ENCODE data around the gene RAD51C.

RAD51C gene

GRCh38 chr17:58694826-58695225 is 2.4 kb downstream of the RAD51C start:
- H3K9me3 Mint-ChIP-seq: no peaks in the 10 kb centered on the region
- H3K36me3 Mint-ChIP-seq (ENCODE audit: low read depth): peaks cover 36% of the 10 kb centered on the region
- H3K27ac Mint-ChIP-seq: peak overlapping the region; percentile 45
- no peaks in the 10 kb centered on the region for H3K27me3 Mint-ChIP-seq
- peak overlapping the region; percentile 68 for H3K4me3 Mint-ChIP-seq
- H3K4me1 Mint-ChIP-seq (ENCODE audit: low read depth): peaks cover 30% of the 10 kb centered on the region

GRCh38 chr17:58699771-58700170 is 7.4 kb downstream of the RAD51C start:
- H3K36me3 Mint-ChIP-seq (ENCODE audit: low read depth): peaks cover 42% of the 10 kb centered on the region
- peaks cover 7% of the 10 kb centered on the region for H3K4me1 Mint-ChIP-seq (ENCODE audit: low read depth)
- H3K9me3 Mint-ChIP-seq: no peaks in the 10 kb centered on the region
- no peaks in the 10 kb centered on the region for H3K27me3 Mint-ChIP-seq
- no peak overlapping the region for H3K4me3 Mint-ChIP-seq
- no peak overlapping the region for H3K27ac Mint-ChIP-seq

- H3K9me3 Mint-ChIP-seq: no peaks in the 10 kb centered on the region
- H3K4me3 Mint-ChIP-seq: no peak overlapping the region
- H3K27me3 Mint-ChIP-seq: no peaks in the 10 kb centered on the region
- H3K36me3 Mint-ChIP-seq (ENCODE audit: low read depth): peaks cover 41% of the 10 kb centered on the region
- no peak overlapping the region for H3K27ac Mint-ChIP-seq
- peaks cover 8% of the 10 kb centered on the region for H3K4me1 Mint-ChIP-seq (ENCODE audit: low read depth)
Observed at GRCh38 chr17:58702045-58702476, 9.7 kb downstream of the RAD51C start.

GRCh38 chr17:58702708-58703107 is 10.3 kb downstream of the RAD51C start:
- H3K27ac Mint-ChIP-seq: no peak overlapping the region
- peaks cover 45% of the 10 kb centered on the region for H3K36me3 Mint-ChIP-seq (ENCODE audit: low read depth)

GRCh38 chr17:58703137-58703915 is 10.9 kb downstream of the RAD51C start:
- Mint-ChIP-seq H3K27me3 (no peaks in the 10 kb centered on the region), H3K27ac (no peak overlapping the region), H3K36me3 (ENCODE audit: low read depth) (peaks cover 51% of the 10 kb centered on the region), H3K4me3 (no peak overlapping the region), H3K9me3 (no peaks in the 10 kb centered on the region), H3K4me1 (ENCODE audit: low read depth) (peaks cover 8% of the 10 kb centered on the region)

More at GRCh38 chr17:58702708-58703107, 10.3 kb downstream of the RAD51C start:
- Mint-ChIP-seq H3K27me3 (no peaks in the 10 kb centered on the region), H3K4me3 (no peak overlapping the region), H3K4me1 (ENCODE audit: low read depth) (peaks cover 8% of the 10 kb centered on the region), H3K9me3 (no peaks in the 10 kb centered on the region)

- Mint-ChIP-seq H3K9me3 (no peaks in the 10 kb centered on the region), H3K4me3 (no peak overlapping the region), H3K36me3 (ENCODE audit: low read depth) (peaks cover 53% of the 10 kb centered on the region), H3K27me3 (no peaks in the 10 kb centered on the region), H3K27ac (no peak overlapping the region), H3K4me1 (ENCODE audit: low read depth) (peaks cover 8% of the 10 kb centered on the region)
Observed at GRCh38 chr17:58703916-58704286, 11.5 kb downstream of the RAD51C start.

- Mint-ChIP-seq H3K36me3 (ENCODE audit: low read depth) (peaks cover 58% of the 10 kb centered on the region), H3K4me3 (no peak overlapping the region), H3K27me3 (no peaks in the 10 kb centered on the region), H3K27ac (no peak overlapping the region), H3K4me1 (ENCODE audit: low read depth) (peaks cover 8% of the 10 kb centered on the region), H3K9me3 (no peaks in the 10 kb centered on the region)
Observed at GRCh38 chr17:58706351-58707140, 14.1 kb downstream of the RAD51C start.

- no peak overlapping the region for H3K27ac Mint-ChIP-seq
- H3K4me3 Mint-ChIP-seq: no peak overlapping the region
- no peaks in the 10 kb centered on the region for H3K27me3 Mint-ChIP-seq
Observed at GRCh38 chr17:58710948-58711552, 18.6 kb downstream of the RAD51C start.

GRCh38 chr17:58722274-58722673 is 29.9 kb downstream of the RAD51C start:
- Mint-ChIP-seq H3K4me3 (no peak overlapping the region), H3K27me3 (no peaks in the 10 kb centered on the region), H3K9me3 (no peaks in the 10 kb centered on the region), H3K4me1 (ENCODE audit: low read depth) (no peaks in the 10 kb centered on the region), H3K27ac (no peak overlapping the region), H3K36me3 (ENCODE audit: low read depth) (peaks cover 49% of the 10 kb centered on the region)

More at GRCh38 chr17:58710948-58711552, 18.6 kb downstream of the RAD51C start:
- H3K4me1 Mint-ChIP-seq (ENCODE audit: low read depth): peaks cover 8% of the 10 kb centered on the region
- peaks cover 41% of the 10 kb centered on the region for H3K36me3 Mint-ChIP-seq (ENCODE audit: low read depth)
- no peaks in the 10 kb centered on the region for H3K9me3 Mint-ChIP-seq

GRCh38 chr17:58722696-58723095 is 30.3 kb downstream of the RAD51C start:
- Mint-ChIP-seq H3K4me1 (ENCODE audit: low read depth) (no peaks in the 10 kb centered on the region), H3K4me3 (no peak overlapping the region), H3K27ac (no peak overlapping the region), H3K9me3 (no peaks in the 10 kb centered on the region), H3K36me3 (ENCODE audit: low read depth) (peaks cover 47% of the 10 kb centered on the region), H3K27me3 (no peaks in the 10 kb centered on the region)

- Mint-ChIP-seq H3K4me1 (ENCODE audit: low read depth) (no peaks in the 10 kb centered on the region), H3K9me3 (no peaks in the 10 kb centered on the region), H3K36me3 (ENCODE audit: low read depth) (peaks cover 28% of the 10 kb centered on the region), H3K27ac (no peak overlapping the region), H3K4me3 (no peak overlapping the region), H3K27me3 (no peaks in the 10 kb centered on the region)
Observed at GRCh38 chr17:58728798-58729197, 36.4 kb downstream of the RAD51C start.

GRCh38 chr17:58730937-58731336 is 38.5 kb downstream of the RAD51C start:
- H3K27ac Mint-ChIP-seq: no peak overlapping the region
- H3K27me3 Mint-ChIP-seq: no peaks in the 10 kb centered on the region
- H3K9me3 Mint-ChIP-seq: no peaks in the 10 kb centered on the region
- no peak overlapping the region for H3K4me3 Mint-ChIP-seq
- peaks cover 18% of the 10 kb centered on the region for H3K36me3 Mint-ChIP-seq (ENCODE audit: low read depth)
- no peaks in the 10 kb centered on the region for H3K4me1 Mint-ChIP-seq (ENCODE audit: low read depth)

- no peaks in the 10 kb centered on the region for H3K9me3 Mint-ChIP-seq
- peaks cover 12% of the 10 kb centered on the region for H3K36me3 Mint-ChIP-seq (ENCODE audit: low read depth)
Observed at GRCh38 chr17:58734040-58734439, 41.6 kb downstream of the RAD51C start.

GRCh38 chr17:58734811-58735210 is 42.4 kb downstream of the RAD51C start:
- Mint-ChIP-seq H3K27me3 (no peaks in the 10 kb centered on the region), H3K9me3 (no peaks in the 10 kb centered on the region), H3K36me3 (ENCODE audit: low read depth) (peaks cover 12% of the 10 kb centered on the region), H3K27ac (no peak overlapping the region), H3K4me1 (ENCODE audit: low read depth) (no peaks in the 10 kb centered on the region), H3K4me3 (no peak overlapping the region)

More at GRCh38 chr17:58734040-58734439, 41.6 kb downstream of the RAD51C start:
- Mint-ChIP-seq H3K4me1 (ENCODE audit: low read depth) (no peaks in the 10 kb centered on the region), H3K4me3 (no peak overlapping the region), H3K27me3 (no peaks in the 10 kb centered on the region), H3K27ac (no peak overlapping the region)

- Mint-ChIP-seq H3K4me1 (ENCODE audit: low read depth) (no peaks in the 10 kb centered on the region), H3K27ac (no peak overlapping the region), H3K4me3 (no peak overlapping the region), H3K36me3 (ENCODE audit: low read depth) (no peaks in the 10 kb centered on the region), H3K9me3 (no peaks in the 10 kb centered on the region), H3K27me3 (no peaks in the 10 kb centered on the region)
Observed at GRCh38 chr17:58741121-58741625, 48.8 kb downstream of the RAD51C start.

Data from stimulated activated naive CD8-positive, alpha-beta T cell treated with anti-CD3 and anti-CD28 coated beads, Interleukin-15, Interleukin-2, amounts not matched to agents 100 ng/mL and 50 ng/mL, for 24 hours (primary cell).